SW480 (cell line): ENCODE results near the gene TCF7L2.

Source experiments
- DNase-seq: peaks from one replicate; pipeline ENCODE4 v3.0.0-alpha.2; 2016; ENCODE audit warnings: low spot score

The TCF7L2 gene

DNA sequence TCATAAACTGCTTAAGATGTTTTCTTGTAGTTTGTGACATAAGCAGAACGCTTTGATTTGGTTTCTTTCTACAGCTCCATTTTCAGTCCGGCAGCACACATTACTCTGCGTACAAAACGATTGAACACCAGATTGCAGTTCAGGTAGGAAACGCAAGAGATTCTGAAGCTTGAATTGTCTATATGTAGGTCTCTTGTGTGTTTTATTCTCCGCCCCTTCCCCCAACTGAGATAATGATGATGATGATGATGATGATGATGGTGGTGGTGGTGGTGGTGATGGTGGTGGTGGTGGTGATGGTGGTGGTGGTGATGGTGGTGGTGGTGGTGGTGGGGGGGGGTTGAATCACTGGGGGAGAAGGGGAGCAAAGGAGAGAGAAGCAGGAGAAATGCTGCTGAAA is 14.4 kb downstream of the TCF7L2 start:
- DNase-seq = no peak

DNA sequence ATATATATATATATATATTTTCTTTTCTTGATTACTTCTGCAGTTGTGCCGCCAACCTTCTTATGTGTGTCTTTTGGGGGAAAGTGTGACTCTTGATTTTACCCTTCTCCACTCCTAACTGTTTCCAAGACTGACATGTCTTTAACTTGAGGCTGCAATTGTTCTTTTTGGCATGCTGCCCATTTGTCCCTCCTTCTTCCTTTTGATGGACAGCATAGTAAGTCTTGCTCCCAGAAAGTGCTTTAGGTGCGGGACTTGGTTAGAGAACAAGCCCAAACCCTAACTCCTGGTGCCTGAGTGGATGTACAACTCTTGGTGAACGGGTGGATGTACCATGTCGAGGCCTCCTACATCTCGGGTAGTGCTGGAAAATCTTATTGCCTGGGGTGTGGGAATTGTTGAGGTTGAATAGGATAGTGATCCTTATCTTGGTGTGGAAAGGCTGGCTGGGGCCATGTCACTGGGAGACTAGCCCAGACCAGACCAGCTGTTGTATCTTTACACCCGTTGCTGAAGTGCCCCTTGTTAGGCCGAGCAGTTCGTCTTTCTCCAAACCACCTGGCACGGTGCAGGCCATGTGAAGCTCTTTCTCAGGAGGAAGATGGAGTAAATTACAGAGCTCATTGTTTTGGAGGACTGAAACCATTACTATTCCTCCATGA is 16.3 kb downstream of the TCF7L2 start:
- DNase-seq = no peak

DNA sequence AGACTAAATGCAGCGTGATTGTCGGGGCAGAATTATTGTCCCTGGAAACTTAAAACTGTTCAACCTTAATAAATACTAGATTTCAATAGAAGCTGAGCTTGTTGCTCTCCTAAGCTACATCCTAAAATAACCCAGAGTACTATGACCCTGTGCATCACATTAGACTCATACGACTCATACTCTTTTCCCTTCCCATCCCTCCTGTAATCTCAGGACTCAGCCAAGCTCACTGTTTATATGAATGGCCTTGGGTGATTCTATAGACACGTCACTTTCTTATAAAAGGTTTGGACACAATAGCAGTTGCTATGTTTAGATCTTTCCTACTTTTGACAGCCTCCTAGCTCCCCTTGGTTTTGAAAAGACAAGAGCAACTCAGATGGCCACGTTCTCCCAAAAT is 17.2 kb downstream of the TCF7L2 start:
- no peak for DNase-seq

DNA sequence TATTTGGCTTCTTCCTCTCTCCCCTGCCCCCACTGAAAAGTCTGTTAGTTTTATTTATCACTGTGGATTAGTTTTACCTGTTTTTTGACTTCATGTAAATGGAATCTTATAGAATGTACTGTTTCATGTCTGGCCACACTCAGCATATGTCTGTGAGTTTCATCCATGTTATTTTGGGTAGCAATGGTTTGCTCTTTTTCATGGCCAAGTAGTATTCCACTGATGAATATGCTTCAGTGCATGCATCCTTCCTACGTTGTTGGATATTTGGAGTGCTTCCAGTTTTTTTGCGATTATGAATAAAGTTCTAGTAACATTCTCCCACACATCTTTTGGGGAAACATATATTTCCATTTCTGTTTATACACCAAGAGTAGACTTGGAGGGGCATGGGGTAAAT is 19.1 kb downstream of the TCF7L2 start:
- DNase-seq = no peak

DNA sequence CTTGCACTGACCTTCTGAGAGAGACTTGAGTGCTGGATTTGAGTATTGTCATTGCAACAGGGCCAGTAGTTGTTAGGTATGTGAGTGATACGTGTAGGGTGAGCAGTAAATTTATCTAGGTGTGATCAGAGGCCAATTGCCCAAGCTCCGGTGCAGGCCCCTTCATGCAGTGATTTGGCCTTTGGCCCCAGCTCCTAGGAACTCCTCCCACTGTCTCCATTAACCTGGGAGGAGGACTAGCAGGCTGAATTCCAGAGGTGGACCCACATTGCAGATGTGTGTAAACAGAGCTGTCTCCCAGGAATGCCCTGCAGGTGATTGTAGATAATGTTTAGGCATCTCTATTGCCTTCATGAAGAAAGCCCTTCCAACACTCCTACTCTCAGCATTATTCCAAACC is 19.5 kb downstream of the TCF7L2 start:
- DNase-seq = no peak

DNA sequence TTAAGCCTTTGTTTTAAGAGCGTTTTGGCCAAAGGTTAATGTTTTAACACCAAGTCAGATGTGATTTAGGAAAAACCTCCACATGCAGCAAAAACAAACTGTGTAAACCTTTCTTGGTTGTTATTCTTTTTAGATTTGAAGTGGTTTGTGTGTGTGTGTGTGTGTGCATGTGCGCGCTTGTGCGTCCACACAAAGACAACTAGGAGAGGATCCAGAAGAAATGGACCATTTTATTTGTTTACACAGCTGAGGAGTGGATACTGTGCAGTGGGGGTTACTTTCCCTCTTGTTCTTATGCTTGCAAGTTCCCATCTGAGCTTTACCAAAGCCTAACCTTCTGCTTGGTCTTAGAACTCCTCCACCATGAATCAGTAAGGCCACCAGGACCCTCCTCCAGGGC is 20.0 kb downstream of the TCF7L2 start:
- DNase-seq = no peak

DNA sequence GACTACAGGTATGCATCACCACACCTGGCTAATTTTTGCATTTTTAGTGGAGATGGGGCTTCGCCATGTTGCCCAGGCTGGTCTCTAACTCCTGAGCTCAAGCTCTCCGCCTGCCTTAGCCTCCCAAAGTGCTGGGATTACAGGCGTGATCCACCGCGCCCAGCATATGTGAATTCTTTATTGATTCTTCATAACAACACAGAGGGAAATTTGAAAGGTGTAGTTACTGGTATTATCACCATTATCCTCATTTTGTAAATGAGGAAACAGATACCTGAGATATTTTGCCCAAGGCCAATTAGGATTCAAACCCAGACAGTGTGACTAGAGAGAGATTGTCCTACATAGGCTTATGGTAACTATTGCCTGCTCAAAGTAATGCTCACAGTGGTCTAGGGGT is 22.6 kb downstream of the TCF7L2 start:
- DNase-seq = no peak

DNA sequence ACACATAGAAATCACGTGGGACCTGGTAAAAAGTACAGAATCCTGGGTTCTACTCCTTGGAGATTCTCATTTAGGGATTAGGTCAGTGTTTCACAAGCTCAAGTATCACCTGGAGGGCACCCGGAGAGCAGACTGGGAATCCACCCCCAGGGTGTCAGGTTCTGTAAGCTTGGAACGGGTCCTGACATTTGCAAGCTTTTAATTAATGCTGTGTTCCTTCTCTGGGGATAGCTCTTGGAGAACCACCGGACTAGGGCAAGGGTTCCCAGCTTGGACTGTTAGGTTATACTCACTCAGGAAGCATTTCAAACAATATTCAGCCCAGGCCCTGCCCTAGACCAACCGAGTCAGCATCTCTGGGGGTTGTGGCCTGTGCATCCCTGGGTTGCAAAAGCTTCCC is 23.0 kb downstream of the TCF7L2 start:
- DNase-seq = no peak

DNA sequence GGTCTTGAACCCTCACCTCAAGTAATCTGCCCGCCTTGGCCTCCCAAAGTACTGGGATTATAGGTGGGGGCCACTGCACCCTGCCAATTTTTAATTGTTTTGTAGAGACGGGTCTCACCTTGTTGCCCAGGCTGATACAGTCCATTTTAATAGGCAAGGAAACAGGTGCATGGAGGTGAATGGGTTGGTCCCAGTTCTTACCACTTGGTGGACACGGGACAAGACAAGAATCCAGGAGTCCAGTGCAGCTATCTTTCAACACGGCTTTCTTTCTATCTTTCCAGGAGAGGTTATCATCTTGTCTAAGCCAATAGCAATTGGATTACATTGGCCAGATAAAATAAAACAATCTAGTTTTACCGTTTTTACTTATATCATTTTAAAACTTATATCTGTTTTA is 23.8 kb downstream of the TCF7L2 start:
- no peak for DNase-seq

DNA sequence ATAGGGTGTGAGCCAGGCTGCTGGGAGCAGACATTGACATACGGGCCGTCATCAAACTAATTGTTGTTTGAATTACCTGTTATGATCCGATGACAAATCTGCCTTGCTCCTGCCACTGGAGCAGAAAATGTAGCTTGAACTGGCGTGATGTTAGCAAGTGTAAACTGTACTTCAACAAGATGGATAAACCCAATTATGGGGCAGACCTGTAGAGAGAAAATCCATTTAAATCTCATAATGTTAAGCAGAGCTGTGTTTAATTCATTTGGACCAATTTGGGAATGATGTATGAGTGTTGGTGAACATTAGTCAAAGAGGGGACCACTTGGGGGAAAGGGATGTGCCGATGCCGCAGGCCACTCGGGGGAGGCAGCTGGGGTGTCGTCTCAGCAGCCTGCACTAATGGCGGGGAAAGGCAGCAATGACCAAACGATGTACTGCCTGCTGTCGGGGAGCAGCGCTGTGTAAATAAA is 27.4 kb downstream of the TCF7L2 start:
- DNase-seq = no peak

DNA sequence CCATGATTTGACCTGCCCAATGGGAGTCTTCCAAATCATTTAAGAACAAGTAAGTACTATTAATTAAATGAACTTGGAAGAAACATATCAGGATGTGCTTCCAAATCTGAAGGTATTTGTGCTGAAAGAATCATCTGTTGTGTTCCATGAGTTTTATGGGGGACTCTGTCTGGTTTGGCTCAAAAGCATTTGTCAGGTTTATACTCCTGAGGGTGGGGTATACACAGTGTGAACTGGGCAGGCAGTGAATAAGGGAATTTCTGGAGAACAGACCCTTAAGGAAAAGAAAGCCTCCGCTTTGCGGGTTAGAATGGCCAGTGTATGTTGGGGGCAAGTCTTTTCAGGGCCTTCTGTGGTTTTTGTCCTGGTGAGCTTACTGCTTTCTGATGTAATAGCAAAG is 29.9 kb downstream of the TCF7L2 start:
- no peak for DNase-seq

DNA sequence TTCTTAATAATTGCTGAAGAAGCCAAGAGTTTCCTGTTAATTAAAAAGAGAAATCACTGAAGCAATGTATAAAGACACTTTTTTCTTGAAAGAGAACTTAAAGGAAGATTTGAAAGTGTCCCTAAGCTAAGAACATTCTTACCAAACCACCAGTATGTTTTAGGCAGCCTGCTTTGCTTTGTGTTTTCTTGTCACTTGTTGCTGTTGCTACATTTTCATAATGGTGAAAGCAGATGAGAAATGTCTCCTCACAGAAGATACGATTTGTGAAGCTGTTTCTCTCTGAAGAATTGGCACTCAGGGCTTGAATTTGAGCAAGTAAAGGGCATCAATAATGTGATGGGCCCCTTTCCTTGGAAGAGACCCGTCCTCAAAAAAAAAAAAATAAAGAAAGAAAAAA is 30.9 kb downstream of the TCF7L2 start:
- DNase-seq = no peak

DNA sequence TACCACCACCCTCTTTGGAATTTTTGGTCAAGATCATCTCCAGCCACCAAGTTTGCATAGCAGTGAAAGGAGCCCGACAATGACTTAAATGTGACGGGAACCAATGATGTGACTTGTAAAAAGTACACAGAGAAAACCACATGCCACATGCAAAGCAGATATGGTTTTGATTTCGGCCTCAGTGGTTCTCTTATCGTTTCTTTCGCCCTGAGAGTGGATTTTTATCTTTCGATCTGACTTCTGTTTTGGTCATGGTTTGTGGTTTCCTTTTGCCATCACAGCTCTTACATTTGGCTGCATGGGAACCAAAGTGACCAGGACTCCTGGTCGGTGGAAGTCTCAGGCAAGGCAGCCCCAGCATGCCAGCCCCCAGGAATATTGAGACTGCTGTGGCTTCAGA is 31.5 kb downstream of the TCF7L2 start:
- peak; percentile 65 for DNase-seq

DNA sequence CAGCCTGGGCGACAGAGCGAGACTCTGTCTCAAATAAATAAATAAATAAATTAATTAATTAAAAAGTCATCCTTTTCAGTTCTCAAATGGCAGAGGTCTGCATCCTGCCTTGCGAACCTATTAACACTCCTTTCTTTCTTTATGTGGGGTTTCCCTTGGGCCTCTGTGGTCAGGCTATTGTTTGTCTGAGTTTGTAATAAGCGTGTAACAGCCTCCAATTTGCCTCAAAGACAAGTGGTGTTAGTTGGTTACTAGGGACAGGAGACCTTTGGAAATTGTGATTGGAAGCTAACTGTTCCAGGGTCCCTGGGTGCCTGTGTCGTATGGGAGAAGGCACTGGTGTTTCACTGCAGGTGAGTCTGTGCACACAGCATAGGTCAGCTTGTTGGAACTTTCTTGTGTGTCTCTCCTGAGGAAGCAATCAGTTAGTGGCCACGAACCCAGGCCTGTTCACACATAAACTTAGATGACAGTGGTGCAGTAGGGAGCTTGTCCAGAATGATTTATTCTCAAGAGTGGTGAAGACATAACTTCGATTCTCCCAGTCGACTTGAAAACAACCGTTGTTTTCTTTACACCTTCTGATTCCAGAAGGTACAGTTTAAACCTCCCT is 33.5 kb downstream of the TCF7L2 start:
- no peak for DNase-seq

DNA sequence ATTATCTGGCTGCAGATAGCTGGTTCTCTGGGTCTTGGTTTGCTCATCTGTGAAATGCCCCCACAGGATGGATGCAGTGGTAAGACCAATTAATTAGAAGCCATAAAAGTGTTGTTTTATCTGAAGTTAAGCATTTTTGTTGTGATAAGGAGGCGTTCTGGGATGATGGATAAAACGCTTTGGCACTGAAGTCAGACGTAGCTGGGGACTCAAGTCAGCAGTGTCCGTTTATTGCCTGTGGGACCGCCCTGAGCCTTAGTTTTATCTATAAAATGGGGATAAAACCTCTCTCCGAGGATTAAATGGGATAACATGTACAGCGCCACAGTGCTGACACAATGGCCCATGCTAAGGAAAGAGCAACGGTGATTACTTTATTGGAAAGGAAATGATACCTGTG is 34.7 kb downstream of the TCF7L2 start:
- DNase-seq = no peak

DNA sequence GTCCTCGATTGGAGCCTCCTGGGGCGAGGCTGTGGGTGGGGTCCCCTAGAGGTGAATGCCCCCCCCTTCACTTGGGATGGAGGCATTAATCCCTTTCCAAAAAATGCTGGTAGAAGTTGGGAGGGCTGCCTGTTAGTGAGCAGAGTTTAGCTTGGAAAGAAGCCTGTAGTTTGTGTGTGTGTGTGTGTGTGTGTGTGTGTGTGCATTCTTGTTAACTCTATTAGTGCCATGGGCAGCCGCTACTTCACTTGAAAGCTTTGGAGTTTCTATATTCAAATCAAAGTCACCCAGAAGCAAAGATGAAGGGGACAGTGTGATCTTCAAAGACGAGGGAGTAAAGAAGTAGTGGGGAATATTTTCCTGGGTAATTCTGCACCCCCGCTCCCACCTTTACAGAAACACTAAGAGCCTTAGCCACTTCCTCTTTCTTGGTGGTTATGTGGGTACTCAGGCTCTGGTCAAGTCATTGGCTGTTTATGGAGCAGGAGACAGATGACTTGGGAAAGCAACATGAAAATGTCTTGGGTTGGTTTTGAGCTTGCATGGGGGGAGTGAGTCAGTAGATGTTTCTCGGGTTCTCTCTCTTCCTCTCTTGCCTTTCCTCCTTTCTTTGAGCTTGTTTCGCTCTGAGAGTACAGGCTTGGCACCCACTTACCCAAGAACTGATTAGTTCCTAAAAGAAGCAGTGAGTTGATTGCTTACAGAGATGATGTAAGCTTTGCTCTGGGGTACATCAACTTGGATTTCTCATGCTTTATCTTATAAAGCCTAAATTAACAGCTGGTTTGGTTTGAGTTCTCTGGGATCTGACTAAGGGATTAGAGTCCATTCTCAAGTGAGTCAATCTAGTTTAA is 35.9 kb downstream of the TCF7L2 start:
- no peak for DNase-seq

DNA sequence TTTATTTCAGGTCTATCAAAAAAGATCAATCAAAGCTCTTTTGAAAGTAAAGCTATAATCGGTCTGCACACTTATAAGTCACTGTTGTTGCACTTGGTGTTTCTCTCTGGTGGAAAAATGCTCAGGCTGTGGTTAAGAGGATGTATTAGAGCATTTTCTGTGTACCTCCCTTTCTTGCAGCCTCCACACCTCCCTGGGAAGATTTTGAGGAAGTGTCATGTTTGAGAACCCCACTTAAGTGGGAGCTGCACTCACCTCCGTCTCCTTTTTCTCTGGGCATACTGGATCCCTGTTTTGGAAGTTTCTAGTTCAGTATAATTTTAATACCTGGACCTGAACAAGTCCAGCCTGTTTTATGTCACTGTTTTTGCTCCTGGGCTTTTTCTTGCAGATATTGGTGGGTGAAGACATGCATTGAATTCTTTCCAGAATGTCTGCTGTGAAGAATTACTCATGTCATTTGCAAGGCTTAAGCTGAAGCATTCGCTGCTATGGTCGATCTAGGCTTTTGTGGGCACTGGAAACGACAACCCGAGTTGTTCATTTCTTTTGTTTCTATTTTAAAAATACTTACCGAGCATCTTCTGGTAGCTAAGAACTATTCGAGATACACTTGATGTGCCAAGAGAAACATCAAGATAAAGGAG is 36.6 kb downstream of the TCF7L2 start:
- DNase-seq = no peak

DNA sequence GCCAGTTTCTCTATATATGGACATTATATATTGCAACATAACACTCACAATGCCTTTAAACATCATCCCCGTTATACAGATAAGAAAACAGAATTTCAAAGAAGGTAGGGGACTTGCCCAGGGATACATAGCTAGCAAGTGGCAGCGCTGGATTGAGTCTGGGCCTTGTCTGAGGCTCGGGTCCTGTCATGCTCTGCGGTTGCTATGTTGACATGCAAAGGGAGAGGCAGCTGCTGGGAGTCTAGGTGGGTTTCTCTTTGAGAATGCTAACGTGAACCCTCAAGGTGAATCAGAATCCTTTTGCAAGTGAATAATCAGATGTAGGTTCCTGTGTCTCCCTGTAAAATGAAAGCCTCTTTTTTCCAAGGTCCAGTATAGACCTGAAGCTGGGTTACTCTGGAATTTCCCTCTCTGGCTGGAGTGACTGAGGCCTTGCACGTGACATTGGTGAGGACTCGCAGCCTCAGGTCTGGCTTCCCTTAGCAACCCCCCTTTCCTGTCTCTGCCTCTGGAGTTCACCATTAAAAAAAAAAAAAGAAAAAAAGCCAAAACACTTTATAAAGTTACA is 38.9 kb downstream of the TCF7L2 start:
- no peak for DNase-seq

DNA sequence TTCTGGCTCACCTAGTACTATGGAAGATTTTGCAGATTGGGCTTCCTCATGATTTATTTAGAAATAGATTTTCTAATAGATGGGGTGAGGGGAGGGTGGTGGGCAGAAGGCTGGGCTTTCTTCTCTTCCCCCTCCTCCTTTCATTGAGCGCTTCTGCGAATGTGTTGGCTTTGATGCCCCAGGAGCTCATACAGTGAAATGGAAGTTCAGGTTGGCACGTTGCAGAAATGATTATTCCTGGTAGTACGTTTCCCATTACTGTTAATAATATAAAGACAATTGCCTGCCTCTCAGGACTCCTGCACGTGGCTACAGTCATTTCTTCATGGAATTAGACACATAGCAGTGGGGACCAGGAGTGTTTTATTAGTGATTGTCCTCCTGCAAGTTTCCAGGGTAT is 39.8 kb downstream of the TCF7L2 start:
- no peak for DNase-seq

DNA sequence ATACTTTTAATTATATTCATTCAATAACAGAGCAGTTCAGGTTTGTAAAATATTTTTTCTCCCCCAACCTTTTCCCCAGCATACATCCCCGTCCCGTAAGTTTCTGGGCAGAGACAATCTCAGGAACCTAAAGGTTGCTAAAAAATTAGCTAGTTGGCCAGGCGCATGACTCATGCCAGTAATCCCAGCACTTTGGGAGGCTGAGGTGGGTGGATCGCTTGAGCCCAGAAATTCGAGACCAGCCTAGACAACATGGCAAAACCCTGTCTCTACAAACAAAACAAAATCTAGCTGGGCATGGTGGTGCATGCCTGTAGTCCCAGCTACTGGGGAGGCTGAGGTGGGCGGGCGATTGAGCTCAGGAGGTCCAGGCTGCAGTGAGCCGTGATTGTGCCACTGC is 40.2 kb downstream of the TCF7L2 start:
- DNase-seq = no peak

DNA sequence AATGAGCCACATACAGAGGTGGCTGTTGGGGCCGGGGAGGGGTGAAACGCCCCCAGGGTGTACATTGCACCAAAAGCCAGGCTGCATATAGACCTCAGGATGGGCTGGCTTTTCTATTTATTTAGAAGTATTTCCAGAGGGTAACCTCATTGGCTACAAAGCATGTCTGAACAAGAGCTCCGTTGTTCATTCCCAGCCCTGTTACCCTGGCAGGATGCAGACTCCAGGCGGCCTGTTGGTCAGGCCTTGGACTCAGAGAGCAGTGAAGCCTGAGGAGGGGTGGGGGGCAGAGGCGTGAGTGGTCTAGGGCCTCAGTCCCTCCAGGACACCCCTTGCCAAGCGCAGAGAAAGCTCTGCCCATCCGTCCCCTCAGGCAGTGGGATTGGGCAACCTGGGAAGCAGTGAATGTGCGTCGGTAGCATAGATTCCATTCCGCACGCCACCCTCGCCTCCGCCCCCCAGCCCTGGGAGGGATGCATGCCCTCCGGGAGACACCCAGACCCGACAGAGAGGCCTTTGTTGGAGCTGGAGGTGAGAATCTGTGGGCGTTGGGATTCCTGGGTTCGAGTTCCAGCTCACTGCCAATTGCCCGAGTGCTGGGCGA is 41.9 kb downstream of the TCF7L2 start:
- no peak for DNase-seq

DNA sequence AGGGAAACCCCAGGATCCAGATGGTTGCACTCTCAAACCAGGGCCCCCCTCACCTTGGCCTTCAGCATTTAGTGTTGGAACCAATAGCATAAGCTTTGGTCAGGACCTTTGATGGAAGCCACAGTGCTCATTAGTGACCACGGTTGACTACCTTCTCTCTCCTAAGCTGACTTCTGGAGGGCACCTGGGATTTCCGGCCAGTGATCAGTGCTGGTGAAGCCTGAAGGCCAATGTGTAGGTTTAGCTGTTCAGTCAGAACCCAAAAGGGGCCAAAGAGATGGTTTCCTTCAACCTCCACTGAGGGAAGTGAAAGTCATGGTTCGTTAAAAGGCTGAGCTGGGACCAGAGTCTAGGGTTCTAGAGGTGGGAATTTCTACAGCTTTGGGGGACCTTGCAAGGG is 46.4 kb downstream of the TCF7L2 start:
- no peak for DNase-seq
